Brain microvascular endothelial cell (primary cell): ENCODE results near the gene ZGPAT.

Source experiments
- DNase-seq: peaks from one replicate; pipeline ENCODE4 v3.0.0-alpha.2; 2020
- H3K27ac ChIP-seq: fragments of 250-450 bp; sonication (Bioruptor Pico); 2 replicates; pipeline ENCODE4 v1.5.1; 2020; ENCODE audit warnings: mild to moderate bottlenecking, moderate library complexity
- H3K27me3 ChIP-seq: fragments of 250-450 bp; sonication (Bioruptor Pico); replicated peaks from 2 replicates; pipeline ENCODE4 v1.5.1; 2020; ENCODE audit warnings: mild to moderate bottlenecking
- H3K36me3 ChIP-seq: fragments of 250-450 bp; sonication (Bioruptor Pico); replicated peaks from 2 replicates; pipeline ENCODE4 v1.5.1; 2020; ENCODE audit warnings: mild to moderate bottlenecking
- H3K4me3 ChIP-seq: 2 replicates; pipeline ENCODE4 v1.5.1; 2011; ENCODE audit warnings: low read depth, mild to moderate bottlenecking, control low read depth, low read length, moderate library complexity
- in situ Hi-C: cut with HindIII; loops from 2 replicates; pipeline ENCODE4 v1.10.0; 2017; ENCODE audit warnings: low sequenced_read_pairs, low pct_ligation_motif_present
- TF ChIP-seq, protein P1 (sequence below): IDR thresholded peaks from 2 replicates; pipeline ENCODE4 v1.5.1; 2011; ENCODE audit warnings: low read depth, mild to moderate bottlenecking, moderate library complexity, low read length, control low read depth, inconsistent platforms; ENCODE audit errors: missing control alignments

Gene ZGPAT

GRCh38 chr20:63690003-63690897, 17.6 kb upstream of the ZGPAT start:
- DNase-seq, result no peak
- TF ChIP-seq, protein P1, sequence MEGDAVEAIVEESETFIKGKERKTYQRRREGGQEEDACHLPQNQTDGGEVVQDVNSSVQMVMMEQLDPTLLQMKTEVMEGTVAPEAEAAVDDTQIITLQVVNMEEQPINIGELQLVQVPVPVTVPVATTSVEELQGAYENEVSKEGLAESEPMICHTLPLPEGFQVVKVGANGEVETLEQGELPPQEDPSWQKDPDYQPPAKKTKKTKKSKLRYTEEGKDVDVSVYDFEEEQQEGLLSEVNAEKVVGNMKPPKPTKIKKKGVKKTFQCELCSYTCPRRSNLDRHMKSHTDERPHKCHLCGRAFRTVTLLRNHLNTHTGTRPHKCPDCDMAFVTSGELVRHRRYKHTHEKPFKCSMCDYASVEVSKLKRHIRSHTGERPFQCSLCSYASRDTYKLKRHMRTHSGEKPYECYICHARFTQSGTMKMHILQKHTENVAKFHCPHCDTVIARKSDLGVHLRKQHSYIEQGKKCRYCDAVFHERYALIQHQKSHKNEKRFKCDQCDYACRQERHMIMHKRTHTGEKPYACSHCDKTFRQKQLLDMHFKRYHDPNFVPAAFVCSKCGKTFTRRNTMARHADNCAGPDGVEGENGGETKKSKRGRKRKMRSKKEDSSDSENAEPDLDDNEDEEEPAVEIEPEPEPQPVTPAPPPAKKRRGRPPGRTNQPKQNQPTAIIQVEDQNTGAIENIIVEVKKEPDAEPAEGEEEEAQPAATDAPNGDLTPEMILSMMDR, result no peak
- Histone ChIP-seq H3K36me3 (no peaks in the 10 kb centered on the region), H3K27ac (no peak overlapping the region), H3K4me3 (no peak overlapping the region), H3K27me3 (no peaks in the 10 kb centered on the region)
- in situ Hi-C loops, result loop anchor here (25.0 kb wide), 1 partner anchor 103 kb away; no protein-coding TSS in a partner anchor

DNA sequence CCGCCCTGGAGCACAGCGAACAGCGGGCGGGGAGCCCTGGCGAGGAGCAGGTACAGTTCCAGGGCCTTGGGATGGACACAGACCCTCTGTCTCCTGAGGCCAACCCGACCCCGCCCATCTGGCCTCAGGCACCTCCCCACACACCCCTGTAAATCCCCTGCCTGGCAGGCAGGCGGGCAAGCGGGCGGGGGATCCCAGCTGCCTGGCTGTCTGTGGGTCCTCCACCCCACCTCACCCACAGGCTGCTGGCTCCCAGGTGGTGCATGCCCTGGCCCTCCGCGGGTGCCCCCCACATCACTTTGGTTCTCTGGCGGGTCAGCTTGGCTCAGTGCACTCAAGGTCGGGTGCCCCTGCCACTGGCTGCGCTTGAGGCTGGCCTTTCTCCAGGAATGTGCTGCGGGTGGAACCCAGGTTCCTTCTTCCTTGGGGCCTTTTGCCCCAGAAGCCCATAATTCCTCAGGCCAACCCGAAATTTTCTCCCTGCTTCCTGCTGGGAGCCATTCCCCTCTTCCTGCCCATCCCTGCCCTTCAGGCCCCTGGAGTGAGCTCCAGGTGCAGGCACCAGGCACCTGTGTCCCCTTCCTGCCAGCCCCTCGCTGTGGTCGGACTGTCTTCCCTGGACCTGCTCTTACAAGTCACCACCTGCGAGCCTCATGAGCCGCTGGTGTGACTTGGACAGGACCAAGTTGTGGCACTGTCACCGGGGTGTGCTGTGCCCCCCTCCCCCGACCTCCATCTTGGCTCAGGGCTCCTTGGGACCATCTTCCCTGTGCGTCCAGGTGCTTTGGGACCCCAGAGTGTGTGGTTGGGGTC, 16.7 kb upstream of the ZGPAT start:
- Histone ChIP-seq H3K27ac (no peak overlapping the region), H3K4me3 (no peak overlapping the region), H3K27me3 (no peaks in the 10 kb centered on the region), H3K36me3 (no peaks in the 10 kb centered on the region)
- in situ Hi-C loops, result loop anchor here (25.0 kb wide), 1 partner anchor 104 kb away; no protein-coding TSS in a partner anchor
- no peak for DNase-seq
- TF ChIP-seq, protein P1, result no peak

GRCh38 chr20:63691711-63692435, 16.0 kb upstream of the ZGPAT start:
- Histone ChIP-seq H3K36me3 (no peaks in the 10 kb centered on the region), H3K27ac (no peak overlapping the region), H3K27me3 (no peaks in the 10 kb centered on the region), H3K4me3 (no peak overlapping the region)
- TF ChIP-seq, protein P1, result no peak
- in situ Hi-C loops, result loop anchor here (25.0 kb wide), 1 partner anchor 105 kb away; no protein-coding TSS in a partner anchor
- DNase-seq, result no peak

- TF ChIP-seq, protein P1, result peak; percentile 7
These were observed 15.3 kb upstream of the ZGPAT start for GRCh38 chr20:63692436-63693082.

More at GRCh38 chr20:63692436-63693082, 15.3 kb upstream of the ZGPAT start:
- no peaks in the 10 kb centered on the region for H3K36me3 ChIP-seq
- no peak overlapping the region for H3K27ac ChIP-seq
- no peak overlapping the region for H3K4me3 ChIP-seq
- in situ Hi-C loops, result loop anchor here (25.0 kb wide), 1 partner anchor 105 kb away; no protein-coding TSS in a partner anchor
- no peak for DNase-seq
- no peaks in the 10 kb centered on the region for H3K27me3 ChIP-seq
